ENCODE data around the gene DSCAML1.

DNA sequence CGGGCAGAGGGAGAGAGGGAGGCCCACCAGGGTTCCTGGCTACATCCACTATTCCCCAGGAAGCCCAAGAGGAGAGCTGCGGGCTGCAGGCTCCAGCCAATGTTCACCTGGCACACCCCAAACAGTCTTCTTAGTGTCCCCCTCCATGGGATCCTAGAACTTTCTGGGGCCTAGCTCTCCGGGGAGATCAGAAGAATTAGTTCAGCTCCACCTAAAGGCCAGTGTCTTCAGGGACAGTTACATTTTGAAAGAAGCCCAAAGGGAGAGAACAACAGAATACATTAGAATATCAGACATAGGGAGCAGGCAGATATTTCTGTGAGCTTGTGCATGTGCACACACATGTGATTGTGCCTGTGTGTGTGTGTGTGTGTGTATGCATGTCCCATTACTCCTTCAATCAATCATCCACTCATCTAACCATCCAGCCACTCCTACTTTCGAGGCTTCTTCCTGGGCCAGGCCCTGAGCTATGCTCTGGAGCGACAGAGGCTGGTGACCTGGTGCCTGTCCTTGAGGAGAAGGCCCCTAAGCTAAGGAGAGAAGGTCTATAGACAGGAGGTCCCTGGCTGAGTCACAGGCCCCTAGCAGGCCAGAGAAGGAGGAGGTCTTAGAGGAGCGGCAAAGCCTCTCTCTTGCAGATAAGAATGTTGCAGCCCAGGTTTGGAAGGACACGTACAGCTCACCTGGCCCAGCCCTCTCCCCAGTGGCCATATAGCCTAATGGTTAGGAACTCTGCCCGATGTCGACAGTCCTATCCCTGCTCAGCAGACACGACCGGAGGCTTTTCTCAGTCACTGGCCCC, 165.5 kb downstream of the DSCAML1 start:
- TF ChIP-seq, protein P1, sequence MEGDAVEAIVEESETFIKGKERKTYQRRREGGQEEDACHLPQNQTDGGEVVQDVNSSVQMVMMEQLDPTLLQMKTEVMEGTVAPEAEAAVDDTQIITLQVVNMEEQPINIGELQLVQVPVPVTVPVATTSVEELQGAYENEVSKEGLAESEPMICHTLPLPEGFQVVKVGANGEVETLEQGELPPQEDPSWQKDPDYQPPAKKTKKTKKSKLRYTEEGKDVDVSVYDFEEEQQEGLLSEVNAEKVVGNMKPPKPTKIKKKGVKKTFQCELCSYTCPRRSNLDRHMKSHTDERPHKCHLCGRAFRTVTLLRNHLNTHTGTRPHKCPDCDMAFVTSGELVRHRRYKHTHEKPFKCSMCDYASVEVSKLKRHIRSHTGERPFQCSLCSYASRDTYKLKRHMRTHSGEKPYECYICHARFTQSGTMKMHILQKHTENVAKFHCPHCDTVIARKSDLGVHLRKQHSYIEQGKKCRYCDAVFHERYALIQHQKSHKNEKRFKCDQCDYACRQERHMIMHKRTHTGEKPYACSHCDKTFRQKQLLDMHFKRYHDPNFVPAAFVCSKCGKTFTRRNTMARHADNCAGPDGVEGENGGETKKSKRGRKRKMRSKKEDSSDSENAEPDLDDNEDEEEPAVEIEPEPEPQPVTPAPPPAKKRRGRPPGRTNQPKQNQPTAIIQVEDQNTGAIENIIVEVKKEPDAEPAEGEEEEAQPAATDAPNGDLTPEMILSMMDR (IDR thresholded peaks at IDR 0.05 in 2 of 3, conservative IDR thresholded peaks at IDR 0.05 in 1 of 3; ENCODE audit: borderline replicate concordance in 1 of 3, insufficient read depth in 1 of 3, low read depth in 2 of 3, low read length in 2 of 3), result no peak
- no peak for TF ChIP-seq POLR2A (IDR thresholded peaks at IDR 0.05; ENCODE audit: borderline replicate concordance, extremely low read depth, insufficient read depth, insufficient read length)
- no peak for TF ChIP-seq YY1 (IDR thresholded peaks at IDR 0.05; ENCODE audit: extremely low read depth, insufficient replicate concordance, low read depth, low read length)
- no peak for TF ChIP-seq MAX (IDR thresholded peaks at IDR 0.05)
- TF ChIP-seq POLR2AphosphoS5 (IDR thresholded peaks at IDR 0.05; ENCODE audit: low read depth, low read length), result no peak
- no peak for TF ChIP-seq RAD21 (IDR thresholded peaks at IDR 0.05; ENCODE audit: low read depth)
- TF ChIP-seq EZH2phosphoT487 (IDR thresholded peaks at IDR 0.05; ENCODE audit: borderline replicate concordance), result no peak
- TF ChIP-seq ZFX (IDR thresholded peaks at IDR 0.05), result no peak
- TF ChIP-seq REST (IDR thresholded peaks at IDR 0.05; ENCODE audit: low read depth), result no peak
- TF ChIP-seq, protein P2, sequence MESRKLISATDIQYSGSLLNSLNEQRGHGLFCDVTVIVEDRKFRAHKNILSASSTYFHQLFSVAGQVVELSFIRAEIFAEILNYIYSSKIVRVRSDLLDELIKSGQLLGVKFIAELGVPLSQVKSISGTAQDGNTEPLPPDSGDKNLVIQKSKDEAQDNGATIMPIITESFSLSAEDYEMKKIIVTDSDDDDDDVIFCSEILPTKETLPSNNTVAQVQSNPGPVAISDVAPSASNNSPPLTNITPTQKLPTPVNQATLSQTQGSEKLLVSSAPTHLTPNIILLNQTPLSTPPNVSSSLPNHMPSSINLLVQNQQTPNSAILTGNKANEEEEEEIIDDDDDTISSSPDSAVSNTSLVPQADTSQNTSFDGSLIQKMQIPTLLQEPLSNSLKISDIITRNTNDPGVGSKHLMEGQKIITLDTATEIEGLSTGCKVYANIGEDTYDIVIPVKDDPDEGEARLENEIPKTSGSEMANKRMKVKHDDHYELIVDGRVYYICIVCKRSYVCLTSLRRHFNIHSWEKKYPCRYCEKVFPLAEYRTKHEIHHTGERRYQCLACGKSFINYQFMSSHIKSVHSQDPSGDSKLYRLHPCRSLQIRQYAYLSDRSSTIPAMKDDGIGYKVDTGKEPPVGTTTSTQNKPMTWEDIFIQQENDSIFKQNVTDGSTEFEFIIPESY (IDR thresholded peaks at IDR 0.05; ENCODE audit: extremely low read depth, insufficient replicate concordance, low read length), result no peak

All from HCT116 (cell line).